ENCODE results near the gene TEPSIN.

Gene TEPSIN

DNA sequence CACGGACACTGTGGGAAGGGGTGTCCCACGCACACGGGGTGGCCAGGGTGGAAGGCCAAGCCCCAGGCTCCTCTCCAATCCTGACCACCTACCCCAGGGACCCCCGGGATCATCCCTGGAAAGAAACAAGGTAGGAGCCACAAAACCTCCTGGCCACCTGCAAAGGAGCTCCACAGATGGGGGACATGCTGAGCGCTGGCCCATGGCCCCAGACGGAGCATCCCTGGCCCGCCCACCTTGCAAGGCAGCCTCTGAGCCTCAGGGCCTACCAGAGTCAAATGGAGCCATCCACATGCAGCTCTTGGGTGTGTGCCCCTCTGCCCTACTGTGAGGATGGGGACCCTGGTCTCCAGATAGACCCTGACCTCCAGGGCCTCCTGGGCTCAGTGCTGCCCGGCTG lies 40.0 kb upstream of the TEPSIN start:
- H3K4me1 ChIP-seq (ENCODE audit: control insufficient read depth, insufficient read depth, low read length), result peaks cover 12% of the 10 kb centered on the region
- H3K27me3 ChIP-seq (ENCODE audit: control insufficient read depth, insufficient read depth, low read length), result no peaks in the 10 kb centered on the region
- no peak overlapping the region for H3K4me3 ChIP-seq (ENCODE audit: low read length)
- H3K36me3 ChIP-seq (ENCODE audit: control insufficient read depth, insufficient read depth, low read length), result peaks cover 18% of the 10 kb centered on the region
- no peak overlapping the region for H3K9ac ChIP-seq (ENCODE audit: low read length)
- H3K9me3 ChIP-seq (ENCODE audit: control insufficient read depth, low read length), result no peaks in the 10 kb centered on the region

DNA sequence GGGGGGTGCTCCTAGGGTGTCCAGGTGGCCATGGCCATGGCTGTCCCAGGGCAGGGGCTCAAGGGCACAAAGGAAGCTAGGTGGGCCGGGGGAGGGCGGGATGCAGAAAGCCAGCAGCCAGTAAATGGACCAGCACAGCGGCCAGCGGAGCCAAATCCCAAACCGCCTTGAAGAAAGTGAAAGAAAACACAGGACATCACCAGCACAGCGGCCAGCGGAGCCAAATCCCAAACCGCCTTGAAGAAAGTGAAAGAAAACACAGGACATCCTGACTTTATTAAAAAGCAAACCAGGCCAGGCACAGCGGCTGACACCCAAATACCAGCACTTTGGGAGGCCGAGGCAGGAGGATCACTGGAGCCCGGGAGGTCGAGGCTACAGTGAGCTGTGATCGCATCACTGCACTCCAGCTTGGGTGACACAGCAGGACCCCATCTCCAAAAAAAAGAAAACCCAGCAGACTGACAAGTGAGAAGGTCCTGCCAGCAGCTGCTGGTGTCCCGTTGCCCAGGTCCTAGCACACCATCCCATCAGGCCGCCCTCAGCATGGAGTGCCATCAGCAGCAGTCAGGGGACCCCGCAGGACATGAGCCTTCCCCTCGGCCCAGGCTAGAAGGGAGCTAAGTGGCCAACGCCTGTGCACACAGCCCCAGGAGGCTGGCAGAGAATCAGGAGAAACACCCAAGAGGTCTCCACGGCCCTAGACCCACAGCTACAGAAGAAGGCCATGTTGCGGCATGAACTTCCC lies 39.3 kb upstream of the TEPSIN start:
- no peak overlapping the region for H3K4me3 ChIP-seq (ENCODE audit: low read length)
- no peaks in the 10 kb centered on the region for H3K9me3 ChIP-seq (ENCODE audit: control insufficient read depth, low read length)
- H3K27me3 ChIP-seq (ENCODE audit: control insufficient read depth, insufficient read depth, low read length), result no peaks in the 10 kb centered on the region
- H3K9ac ChIP-seq (ENCODE audit: low read length), result no peak overlapping the region
- H3K36me3 ChIP-seq (ENCODE audit: control insufficient read depth, insufficient read depth, low read length), result peaks cover 18% of the 10 kb centered on the region
- peaks cover 12% of the 10 kb centered on the region for H3K4me1 ChIP-seq (ENCODE audit: control insufficient read depth, insufficient read depth, low read length)

- H3K4me1 ChIP-seq (ENCODE audit: control insufficient read depth, insufficient read depth, low read length), result peaks cover 12% of the 10 kb centered on the region
- H3K4me3 ChIP-seq (ENCODE audit: low read length), result no peak overlapping the region
- no peaks in the 10 kb centered on the region for H3K27me3 ChIP-seq (ENCODE audit: control insufficient read depth, insufficient read depth, low read length)
- H3K9me3 ChIP-seq (ENCODE audit: control insufficient read depth, low read length), result no peaks in the 10 kb centered on the region
- H3K9ac ChIP-seq (ENCODE audit: low read length), result no peak overlapping the region
- H3K36me3 ChIP-seq (ENCODE audit: control insufficient read depth, insufficient read depth, low read length), result peaks cover 18% of the 10 kb centered on the region
Observed at GRCh38 chr17:81277421-81277820, 38.6 kb upstream of the TEPSIN start.

GRCh38 chr17:81276781-81277180 lies 37.9 kb upstream of the TEPSIN start:
- H3K27me3 ChIP-seq (ENCODE audit: control insufficient read depth, insufficient read depth, low read length), result no peaks in the 10 kb centered on the region
- H3K36me3 ChIP-seq (ENCODE audit: control insufficient read depth, insufficient read depth, low read length), result peaks cover 16% of the 10 kb centered on the region
- H3K4me3 ChIP-seq (ENCODE audit: low read length), result no peak overlapping the region
- H3K4me1 ChIP-seq (ENCODE audit: control insufficient read depth, insufficient read depth, low read length), result peaks cover 12% of the 10 kb centered on the region
- no peaks in the 10 kb centered on the region for H3K9me3 ChIP-seq (ENCODE audit: control insufficient read depth, low read length)
- H3K9ac ChIP-seq (ENCODE audit: low read length), result no peak overlapping the region

- H3K27me3 ChIP-seq (ENCODE audit: control insufficient read depth, insufficient read depth, low read length), result no peaks in the 10 kb centered on the region
- no peak overlapping the region for H3K9ac ChIP-seq (ENCODE audit: low read length)
- no peak overlapping the region for H3K4me3 ChIP-seq (ENCODE audit: low read length)
- H3K9me3 ChIP-seq (ENCODE audit: control insufficient read depth, low read length), result no peaks in the 10 kb centered on the region
- H3K36me3 ChIP-seq (ENCODE audit: control insufficient read depth, insufficient read depth, low read length), result peaks cover 11% of the 10 kb centered on the region
- H3K4me1 ChIP-seq (ENCODE audit: control insufficient read depth, insufficient read depth, low read length), result peaks cover 12% of the 10 kb centered on the region
Observed at GRCh38 chr17:81274471-81274855, 35.6 kb upstream of the TEPSIN start.

DNA sequence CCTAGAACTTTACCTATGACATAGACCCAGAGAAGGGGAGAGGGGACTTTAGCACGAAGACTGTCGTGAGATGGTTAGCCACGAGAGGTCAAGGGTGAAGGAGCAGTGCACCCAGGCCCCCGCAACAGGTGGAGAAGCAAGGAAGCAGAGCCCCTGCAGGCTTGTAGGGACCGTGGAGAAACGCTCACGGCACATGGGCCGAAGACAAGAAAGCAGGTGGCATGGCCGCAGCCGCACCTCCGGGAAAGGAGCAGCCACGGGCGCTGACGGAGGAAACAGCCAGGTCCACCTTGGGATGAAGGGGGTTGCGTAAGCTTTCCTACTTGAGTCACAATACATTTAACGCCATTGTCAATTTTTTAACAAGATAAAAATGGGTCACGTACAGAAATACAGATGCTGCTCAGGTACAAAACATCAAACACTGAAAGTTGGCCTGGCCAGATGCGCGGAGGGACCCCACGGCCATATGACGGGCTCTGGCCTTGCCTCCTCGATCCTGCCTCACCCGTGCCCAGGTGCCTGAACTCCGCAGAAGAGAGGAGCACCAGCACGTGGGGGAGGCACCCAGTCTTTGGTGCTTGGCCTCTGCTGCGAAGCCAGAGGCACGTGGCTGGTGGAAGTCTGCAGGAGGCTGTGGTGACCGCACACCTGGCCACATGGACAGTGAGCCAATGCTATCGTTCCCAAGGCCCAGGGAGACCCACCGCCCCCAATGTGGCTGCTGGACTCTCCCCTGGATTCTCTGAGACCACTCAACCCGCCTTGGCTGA lies 35.0 kb upstream of the TEPSIN start:
- Histone ChIP-seq H3K4me3 (ENCODE audit: low read length) (no peak overlapping the region), H3K9ac (ENCODE audit: low read length) (no peak overlapping the region), H3K27me3 (ENCODE audit: control insufficient read depth, insufficient read depth, low read length) (no peaks in the 10 kb centered on the region), H3K9me3 (ENCODE audit: control insufficient read depth, low read length) (no peaks in the 10 kb centered on the region), H3K4me1 (ENCODE audit: control insufficient read depth, insufficient read depth, low read length) (peaks cover 12% of the 10 kb centered on the region), H3K36me3 (ENCODE audit: control insufficient read depth, insufficient read depth, low read length) (peaks cover 6% of the 10 kb centered on the region)

GRCh38 chr17:81272616-81273015 lies 33.8 kb upstream of the TEPSIN start:
- Histone ChIP-seq H3K4me1 (ENCODE audit: control insufficient read depth, insufficient read depth, low read length) (peaks cover 9% of the 10 kb centered on the region), H3K27me3 (ENCODE audit: control insufficient read depth, insufficient read depth, low read length) (no peaks in the 10 kb centered on the region), H3K36me3 (ENCODE audit: control insufficient read depth, insufficient read depth, low read length) (peaks cover 4% of the 10 kb centered on the region), H3K9ac (ENCODE audit: low read length) (no peak overlapping the region), H3K4me3 (ENCODE audit: low read length) (no peak overlapping the region), H3K9me3 (ENCODE audit: control insufficient read depth, low read length) (no peaks in the 10 kb centered on the region)

DNA sequence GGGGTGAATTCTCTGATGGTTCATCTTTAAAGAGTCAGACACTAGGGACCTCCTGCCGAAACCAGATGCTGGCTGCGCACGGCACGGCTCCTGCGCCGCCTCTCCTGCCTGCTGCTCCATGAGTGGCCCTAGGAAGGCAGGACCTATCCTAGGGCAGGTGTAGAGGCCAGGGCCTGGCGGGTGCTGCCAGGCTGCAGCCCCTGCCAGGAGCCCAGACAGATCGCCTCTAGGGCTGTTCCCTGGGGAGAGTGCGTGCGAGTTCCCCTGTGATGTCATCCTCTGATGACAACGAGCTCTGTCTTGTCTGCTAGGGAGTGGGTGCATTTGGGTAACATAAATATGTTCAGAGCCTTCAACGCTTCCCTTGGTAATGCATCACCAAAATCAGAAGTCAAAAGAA lies 32.4 kb upstream of the TEPSIN start:
- H3K9me3 ChIP-seq (ENCODE audit: control insufficient read depth, low read length), result no peaks in the 10 kb centered on the region
- H3K27me3 ChIP-seq (ENCODE audit: control insufficient read depth, insufficient read depth, low read length), result no peaks in the 10 kb centered on the region
- H3K4me1 ChIP-seq (ENCODE audit: control insufficient read depth, insufficient read depth, low read length), result no peaks in the 10 kb centered on the region
- no peak overlapping the region for H3K4me3 ChIP-seq (ENCODE audit: low read length)
- peaks cover 4% of the 10 kb centered on the region for H3K36me3 ChIP-seq (ENCODE audit: control insufficient read depth, insufficient read depth, low read length)
- no peak overlapping the region for H3K9ac ChIP-seq (ENCODE audit: low read length)

DNA sequence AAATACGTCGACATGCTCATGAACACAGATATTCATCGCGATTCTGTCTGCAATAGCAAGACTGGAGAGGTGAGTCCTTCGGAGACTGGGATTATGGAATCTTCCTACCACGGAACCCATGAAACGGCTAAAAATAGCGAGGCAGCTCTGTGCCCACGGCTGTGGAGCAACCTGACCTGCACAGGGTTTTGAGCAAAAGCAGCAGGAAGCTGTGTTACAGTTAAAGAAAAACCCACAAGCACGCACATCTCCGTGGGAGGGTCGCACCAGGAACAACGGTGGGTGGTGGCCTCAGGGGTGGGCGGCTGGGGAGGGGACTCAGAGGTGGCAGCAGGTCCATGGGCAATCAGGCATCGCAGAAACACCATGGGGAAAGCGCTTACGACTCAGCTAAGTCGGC lies 31.4 kb upstream of the TEPSIN start:
- no peaks in the 10 kb centered on the region for H3K4me1 ChIP-seq (ENCODE audit: control insufficient read depth, insufficient read depth, low read length)
- no peaks in the 10 kb centered on the region for H3K27me3 ChIP-seq (ENCODE audit: control insufficient read depth, insufficient read depth, low read length)
- H3K36me3 ChIP-seq (ENCODE audit: control insufficient read depth, insufficient read depth, low read length), result peaks cover 11% of the 10 kb centered on the region
- no peak overlapping the region for H3K9ac ChIP-seq (ENCODE audit: low read length)
- H3K9me3 ChIP-seq (ENCODE audit: control insufficient read depth, low read length), result no peaks in the 10 kb centered on the region
- no peak overlapping the region for H3K4me3 ChIP-seq (ENCODE audit: low read length)

DNA sequence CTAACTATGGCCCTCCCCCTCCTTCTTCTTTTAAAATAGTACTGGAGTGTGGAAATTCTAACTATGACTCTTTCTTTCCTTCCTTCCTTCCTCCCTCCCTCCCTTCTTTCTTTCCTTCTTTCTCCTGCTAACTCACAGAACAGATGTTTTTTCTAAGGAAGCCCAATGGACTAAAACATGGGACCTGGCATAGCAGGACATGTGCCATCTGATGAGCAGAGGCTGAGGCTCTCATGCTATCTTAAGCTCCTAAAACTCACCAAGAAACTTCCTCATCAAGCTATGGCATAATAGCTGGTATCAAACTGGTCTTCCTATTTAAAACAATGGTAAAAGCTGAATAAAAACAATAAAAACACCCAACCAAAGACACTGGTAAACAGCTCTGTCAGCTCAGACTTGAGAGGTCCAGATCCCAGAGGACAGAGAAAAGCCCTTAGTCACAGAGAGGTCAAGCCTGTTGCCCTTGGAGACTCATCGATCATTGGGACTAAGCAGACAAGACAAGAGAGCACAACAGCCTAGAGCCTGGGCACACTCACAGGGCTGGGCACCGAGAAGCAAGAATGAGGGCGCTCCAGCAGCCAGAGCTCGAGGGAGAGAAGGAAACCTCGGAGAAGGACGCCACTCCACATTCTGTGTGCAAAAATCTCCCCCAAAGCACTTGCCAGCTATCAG lies 28.7 kb upstream of the TEPSIN start:
- no peaks in the 10 kb centered on the region for H3K4me1 ChIP-seq (ENCODE audit: control insufficient read depth, insufficient read depth, low read length)
- peaks cover 9% of the 10 kb centered on the region for H3K36me3 ChIP-seq (ENCODE audit: control insufficient read depth, insufficient read depth, low read length)
- no peaks in the 10 kb centered on the region for H3K9me3 ChIP-seq (ENCODE audit: control insufficient read depth, low read length)
- no peak overlapping the region for H3K4me3 ChIP-seq (ENCODE audit: low read length)
- no peaks in the 10 kb centered on the region for H3K27me3 ChIP-seq (ENCODE audit: control insufficient read depth, insufficient read depth, low read length)
- no peak overlapping the region for H3K9ac ChIP-seq (ENCODE audit: low read length)

DNA sequence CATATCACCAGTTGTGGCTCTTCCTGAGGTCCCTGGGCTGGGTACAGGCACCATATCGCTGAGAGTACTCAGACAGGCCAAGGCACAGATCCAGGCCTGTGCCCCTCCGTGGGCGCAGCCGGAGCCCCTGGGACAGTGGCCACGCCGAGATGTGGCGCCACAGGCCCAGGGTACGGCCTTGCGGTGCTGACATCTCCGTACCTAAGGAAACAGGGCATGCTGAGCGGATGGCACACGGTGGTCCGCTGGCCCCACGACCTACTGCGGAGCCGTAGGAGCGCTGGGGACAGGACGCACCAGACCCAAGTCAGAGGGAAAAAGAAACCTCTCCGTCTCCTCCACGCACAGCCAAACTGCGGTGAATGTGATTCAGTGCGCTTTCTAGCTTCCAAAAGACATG lies 26.7 kb upstream of the TEPSIN start:
- H3K9me3 ChIP-seq (ENCODE audit: control insufficient read depth, low read length), result no peaks in the 10 kb centered on the region
- H3K4me3 ChIP-seq (ENCODE audit: low read length), result no peak overlapping the region
- no peaks in the 10 kb centered on the region for H3K4me1 ChIP-seq (ENCODE audit: control insufficient read depth, insufficient read depth, low read length)
- no peaks in the 10 kb centered on the region for H3K27me3 ChIP-seq (ENCODE audit: control insufficient read depth, insufficient read depth, low read length)
- H3K36me3 ChIP-seq (ENCODE audit: control insufficient read depth, insufficient read depth, low read length), result peaks cover 12% of the 10 kb centered on the region
- H3K9ac ChIP-seq (ENCODE audit: low read length), result no peak overlapping the region

DNA sequence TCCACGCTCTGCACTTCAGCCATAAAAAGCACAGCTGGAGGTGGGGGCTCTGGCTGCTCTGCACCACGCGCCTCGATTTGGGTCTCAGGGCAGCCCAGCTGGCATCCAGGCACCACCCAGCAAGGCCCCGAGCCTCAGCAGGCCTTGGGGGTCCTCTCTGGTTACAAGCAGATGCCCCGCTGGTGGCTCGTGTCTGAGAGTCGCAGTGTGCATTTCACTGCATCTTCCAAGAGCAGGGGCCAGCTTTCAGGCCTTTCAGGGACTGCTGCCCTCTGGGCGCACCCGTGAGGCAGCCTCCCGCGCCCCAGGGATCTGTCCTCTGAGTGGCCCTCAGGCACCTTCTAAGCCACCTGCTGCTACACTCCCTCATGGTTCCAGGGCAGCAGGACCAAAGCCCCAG lies 25.8 kb upstream of the TEPSIN start:
- no peaks in the 10 kb centered on the region for H3K27me3 ChIP-seq (ENCODE audit: control insufficient read depth, insufficient read depth, low read length)
- no peaks in the 10 kb centered on the region for H3K9me3 ChIP-seq (ENCODE audit: control insufficient read depth, low read length)
- no peak overlapping the region for H3K4me3 ChIP-seq (ENCODE audit: low read length)
- H3K9ac ChIP-seq (ENCODE audit: low read length), result no peak overlapping the region
- no peaks in the 10 kb centered on the region for H3K4me1 ChIP-seq (ENCODE audit: control insufficient read depth, insufficient read depth, low read length)
- H3K36me3 ChIP-seq (ENCODE audit: control insufficient read depth, insufficient read depth, low read length), result peaks cover 22% of the 10 kb centered on the region
